Right kidney (tissue), 9 donors: ENCODE measurements around the gene SORBS1.

Source experiments
- DNase-seq: peaks from one replicate; pipeline ENCODE4 v3.0.0-alpha.2; 2016
- long read RNA-seq, 8 donors: transcript quantifications; one replicate each; lab custom pipeline, GENCODE V29; 2026

The SORBS1 gene
- long read RNA-seq, donor 1 = 0 reads
- long read RNA-seq, donor 2 = 0 reads
- long read RNA-seq, donor 3 = 0 reads
- long read RNA-seq, donor 4 = 0 reads
- long read RNA-seq, donor 5 = 0 reads
- long read RNA-seq, donor 6 = 0 reads
- long read RNA-seq, donor 7, partial matches to known transcripts = 5 of 5 reads
- long read RNA-seq, donor 7, other reads (novel, unspliced or antisense) = 0 of 5 reads
- long read RNA-seq, donor 8 = 0 reads

GRCh38 chr10:95561177-95561863 lies at the start of gene SORBS1:
SORBS1 (minus strand) TSS chr10:95561371; CDS start chr10:95441135, 120,236 bp downstream.
- DNase-seq = peak; percentile 89

DNA sequence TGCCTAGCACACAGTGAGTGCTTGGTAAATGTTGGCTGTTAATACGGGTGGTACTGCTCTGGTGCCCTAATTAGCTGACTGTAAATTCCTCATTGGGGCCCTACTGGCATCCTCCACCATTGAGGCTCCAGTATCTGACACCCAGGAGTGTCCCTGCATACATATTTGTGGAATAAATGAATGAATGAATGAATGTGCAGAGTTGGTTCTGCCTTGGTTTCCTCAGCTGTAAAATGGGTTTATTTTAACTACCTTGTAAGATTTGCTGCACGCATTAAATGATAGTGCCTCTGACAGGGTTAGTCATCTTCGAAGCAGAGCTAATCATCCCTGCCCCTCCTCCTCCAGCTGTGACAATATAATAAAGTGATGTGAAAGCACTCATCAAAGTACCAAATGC lies 49.6 kb upstream of the SORBS1 start:
- no peak for DNase-seq

GRCh38 chr10:95606922-95607321 lies 45.8 kb upstream of the SORBS1 start:
- no peak for DNase-seq

- DNase-seq = no peak
These were observed 44.0 kb upstream of the SORBS1 start for GRCh38 chr10:95605163-95605562.

GRCh38 chr10:95604630-95605029 lies 43.5 kb upstream of the SORBS1 start:
- no peak for DNase-seq

- DNase-seq = no peak
These were observed 41.2 kb upstream of the SORBS1 start for GRCh38 chr10:95602382-95602781.

DNA sequence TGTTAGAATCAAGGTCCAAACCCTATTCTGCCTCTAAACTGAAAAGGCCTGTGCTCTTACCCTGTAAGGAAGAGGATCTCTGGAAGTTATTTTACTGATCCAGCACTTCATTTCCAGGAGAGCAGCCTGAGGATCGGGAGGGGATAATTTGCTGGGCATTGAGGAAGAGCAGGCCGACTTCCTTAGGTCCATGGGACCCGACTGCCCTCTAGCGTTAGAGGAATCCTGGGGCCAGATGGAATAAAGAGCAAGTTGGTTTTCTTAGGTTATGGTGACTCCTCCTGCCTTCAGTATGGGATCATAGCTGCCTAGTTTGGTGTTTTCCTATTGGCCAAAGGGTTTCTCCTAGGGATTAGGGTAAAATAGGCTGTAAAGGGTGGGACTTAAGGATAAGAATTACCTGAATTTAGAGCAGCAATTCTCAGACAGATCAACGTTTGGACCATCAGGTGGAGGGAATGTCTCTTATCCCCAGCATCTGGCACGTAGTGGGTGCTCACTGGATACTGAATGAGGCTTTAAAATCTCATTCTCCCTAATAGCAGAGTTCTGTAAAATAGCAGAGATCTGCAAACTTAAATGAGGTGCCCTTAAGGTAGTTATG lies 40.0 kb upstream of the SORBS1 start:
- DNase-seq = peak; percentile 56

GRCh38 chr10:95600158-95600557 lies 39.0 kb upstream of the SORBS1 start:
- no peak for DNase-seq

- DNase-seq = no peak
These were observed 36.6 kb upstream of the SORBS1 start for GRCh38 chr10:95597788-95598187.

DNA sequence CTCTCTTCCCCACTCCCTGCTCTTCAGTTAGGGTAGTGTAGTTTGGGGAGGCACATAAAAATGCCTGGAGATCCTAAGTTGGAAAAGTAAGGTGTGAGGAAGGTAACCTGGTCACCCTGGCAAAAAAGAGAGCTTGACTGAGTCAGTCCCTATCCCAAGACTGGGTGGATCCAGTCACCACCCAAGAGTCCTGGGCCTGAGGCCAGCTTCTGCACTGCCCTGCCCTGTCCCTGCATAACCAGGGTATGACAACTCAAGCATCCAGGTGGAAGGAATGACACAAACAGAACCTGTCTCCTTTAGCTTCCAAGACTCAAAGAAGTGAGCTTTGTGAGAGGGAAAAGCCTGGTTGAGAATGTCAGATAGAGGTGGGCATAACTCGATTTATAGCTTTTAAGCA lies 26.9 kb upstream of the SORBS1 start:
- DNase-seq = no peak

- DNase-seq = no peak
These were observed 18.8 kb upstream of the SORBS1 start for GRCh38 chr10:95579835-95580535.

GRCh38 chr10:95579292-95579691 lies 18.1 kb upstream of the SORBS1 start:
- no peak for DNase-seq

GRCh38 chr10:95578619-95579018 lies 17.4 kb upstream of the SORBS1 start:
- DNase-seq = no peak

- DNase-seq = no peak
These were observed 13.6 kb upstream of the SORBS1 start for GRCh38 chr10:95574649-95575365.

DNA sequence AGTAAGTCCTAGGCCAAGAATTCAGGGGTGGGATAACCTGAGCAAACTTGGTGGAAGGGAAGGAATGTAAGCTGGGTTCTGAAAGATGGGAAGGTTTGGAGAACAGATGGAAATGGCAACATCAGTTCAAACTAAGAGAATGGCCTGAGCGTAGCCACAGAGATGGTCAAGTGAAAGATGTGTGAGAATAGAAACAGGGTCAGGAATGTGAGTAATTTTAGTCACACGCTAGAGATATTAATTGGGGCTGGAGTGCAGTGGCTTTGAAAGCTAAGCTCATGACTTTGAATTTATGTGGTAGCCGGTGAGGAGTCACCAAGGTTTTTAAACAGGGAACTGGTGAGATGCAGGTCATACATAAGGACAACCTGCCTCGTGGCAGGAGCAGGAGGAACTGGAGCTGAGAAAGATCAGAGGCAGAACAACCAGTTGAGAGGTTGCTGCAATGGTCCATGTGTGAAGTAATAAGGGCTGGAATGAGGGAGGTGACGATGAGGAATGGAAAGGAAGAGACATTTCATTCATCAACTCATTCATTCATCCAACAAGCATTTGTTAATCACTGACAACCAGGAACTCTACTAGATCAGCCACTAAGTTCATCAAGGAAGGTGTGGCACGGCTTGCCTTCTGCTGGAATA lies 12.9 kb upstream of the SORBS1 start:
- no peak for DNase-seq

- no peak for DNase-seq
These were observed 12.4 kb upstream of the SORBS1 start for GRCh38 chr10:95573527-95573926.

GRCh38 chr10:95572131-95572820 lies 11.1 kb upstream of the SORBS1 start:
- DNase-seq = no peak

DNA sequence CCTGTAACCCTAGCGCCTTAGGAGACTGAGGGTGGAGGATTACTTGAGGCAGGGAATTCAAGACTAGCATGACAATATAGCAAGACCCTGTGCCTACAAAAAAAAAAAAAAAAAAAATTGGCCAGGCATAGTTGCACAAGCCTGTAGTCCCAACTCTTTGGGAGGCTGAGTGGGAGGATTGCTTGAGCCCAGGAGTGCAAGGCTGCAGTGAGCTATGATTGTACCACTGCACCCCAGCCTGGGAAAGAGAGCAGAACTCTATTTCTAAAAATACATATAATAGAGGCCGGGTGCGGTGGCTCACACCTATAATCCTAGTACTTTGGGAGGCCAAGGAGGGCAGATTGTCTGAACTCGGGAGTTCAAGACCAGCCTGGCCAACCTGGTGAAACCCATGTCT lies 10.2 kb upstream of the SORBS1 start:
- DNase-seq = no peak

GRCh38 chr10:95569368-95569767 lies 8.2 kb upstream of the SORBS1 start:
- no peak for DNase-seq

GRCh38 chr10:95567903-95568630 lies 6.9 kb upstream of the SORBS1 start:
- no peak for DNase-seq

GRCh38 chr10:95566136-95566535 lies 5.0 kb upstream of the SORBS1 start:
- no peak for DNase-seq
